Superior temporal gyrus (tissue), 1 donor: ENCODE data around the gene C1orf50.
"Not testable (repeated sequence)": the region's sequence is repeated elsewhere in the genome, so short reads cannot be mapped to it uniquely, and the experiment has no call there.

Source experiments
- DNase-seq: peaks from one replicate; pipeline ENCODE4 v3.0.0-alpha.2; 2016; ENCODE audit errors: extremely low spot score

The C1orf50 gene

GRCh38 chr1:42739753-42740700 lies 27.0 kb upstream of the C1orf50 start, which contains the start of gene CLDN19:
CLDN19 (minus strand) TSS chr1:42740236; CDS start chr1:42740063, 173 bp downstream.
- no peak for DNase-seq

GRCh38 chr1:42740851-42741580 lies 26.0 kb upstream of the C1orf50 start:
- no peak for DNase-seq

- no peak for DNase-seq
These were observed 25.3 kb upstream of the C1orf50 start for GRCh38 chr1:42741706-42742105.

GRCh38 chr1:42742141-42742540 lies 24.9 kb upstream of the C1orf50 start:
- no peak for DNase-seq

- DNase-seq, result no peak
These were observed 24.3 kb upstream of the C1orf50 start for GRCh38 chr1:42742617-42743316.

GRCh38 chr1:42743317-42744147 lies 23.5 kb upstream of the C1orf50 start:
- no peak for DNase-seq

DNA sequence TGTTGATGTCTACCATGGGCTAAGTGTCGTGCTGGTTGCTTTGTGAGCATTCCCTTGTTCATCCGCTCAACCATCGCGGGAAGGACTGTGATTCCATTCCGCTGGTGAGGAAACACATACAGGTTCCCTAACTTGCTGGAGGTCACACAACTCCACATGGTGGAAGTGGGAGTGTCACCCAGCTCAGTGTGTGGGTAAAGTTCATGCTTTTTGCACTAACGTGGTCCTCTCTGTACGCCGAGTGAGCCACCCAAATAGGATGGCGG lies 23.0 kb upstream of the C1orf50 start:
- no peak for DNase-seq

GRCh38 chr1:42745851-42746250 lies 21.2 kb upstream of the C1orf50 start:
- DNase-seq, result no peak

DNA sequence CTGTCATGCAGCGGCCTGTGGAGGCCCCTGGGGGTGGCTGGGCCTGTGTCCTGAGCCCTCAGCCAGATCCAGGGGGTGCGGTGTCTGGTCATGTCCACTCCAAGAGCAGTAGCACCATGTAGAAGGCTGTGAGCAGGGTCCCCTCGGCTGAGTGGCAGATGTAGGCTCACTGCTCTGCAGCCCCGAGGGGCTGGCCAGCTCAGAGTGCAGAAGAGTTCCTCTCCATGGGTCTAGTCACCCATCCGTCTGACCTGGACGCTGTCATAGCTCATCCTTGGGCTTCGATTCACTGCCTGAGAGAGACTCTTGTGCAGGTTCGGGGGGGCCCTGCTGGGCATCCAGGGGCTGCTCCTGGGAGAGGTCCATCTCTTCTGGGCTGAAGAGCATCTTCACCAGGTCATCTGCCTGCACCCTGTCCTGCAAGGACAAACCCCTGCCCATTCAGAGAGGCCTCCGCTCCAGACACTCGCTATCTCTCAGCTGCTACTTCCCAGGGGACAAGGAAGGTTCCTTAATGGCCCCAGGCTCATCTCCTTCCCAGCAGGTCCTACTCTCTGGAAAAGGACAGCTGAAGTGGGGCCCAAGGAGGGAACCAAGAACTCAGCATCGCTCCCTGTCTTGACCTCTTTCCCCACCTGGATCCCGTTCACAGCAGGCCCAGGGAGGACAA lies 20.5 kb upstream of the C1orf50 start:
- no peak for DNase-seq

DNA sequence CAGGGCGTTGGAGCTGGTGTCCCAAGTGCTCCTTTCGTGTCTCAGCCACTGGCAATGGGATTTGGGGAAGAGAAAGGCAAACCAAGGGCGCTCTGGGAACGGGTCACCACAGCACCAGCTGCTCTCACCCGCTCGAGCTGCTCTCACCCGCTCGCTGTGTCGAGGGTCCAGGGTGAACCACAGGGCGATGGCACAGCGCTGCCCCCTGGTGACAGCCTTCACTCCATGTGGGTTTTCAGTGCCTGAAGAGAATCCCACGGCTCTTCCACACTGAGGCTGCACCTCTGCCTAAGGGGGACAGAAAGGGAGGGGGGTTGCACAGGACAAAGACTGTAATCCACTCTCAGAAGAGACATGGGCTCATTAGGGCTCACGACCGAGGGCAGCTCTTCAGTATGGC lies 19.9 kb upstream of the C1orf50 start:
- DNase-seq, result peak; percentile 59

DNA sequence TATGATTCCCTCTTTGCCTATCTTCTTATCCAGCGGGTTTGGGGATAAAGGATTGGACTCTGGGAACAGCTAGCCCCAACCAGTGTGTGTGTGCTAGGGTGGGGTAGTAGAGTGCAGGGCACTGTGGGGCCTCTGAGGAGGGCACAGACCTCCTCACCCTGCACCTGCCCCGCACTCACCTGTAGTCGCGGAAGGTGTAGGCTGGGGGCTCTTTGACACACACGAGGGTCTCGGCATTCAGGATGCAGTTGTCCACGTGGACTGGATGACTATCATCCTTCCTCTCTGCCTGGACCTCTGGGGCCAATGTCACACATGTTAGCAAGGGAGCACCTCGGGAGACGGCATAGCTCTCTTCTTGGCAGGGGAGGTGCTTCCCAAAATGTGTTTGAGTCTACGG lies 19.0 kb upstream of the C1orf50 start:
- no peak for DNase-seq

- no peak for DNase-seq
These were observed 18.3 kb upstream of the C1orf50 start for GRCh38 chr1:42748461-42749410.

DNA sequence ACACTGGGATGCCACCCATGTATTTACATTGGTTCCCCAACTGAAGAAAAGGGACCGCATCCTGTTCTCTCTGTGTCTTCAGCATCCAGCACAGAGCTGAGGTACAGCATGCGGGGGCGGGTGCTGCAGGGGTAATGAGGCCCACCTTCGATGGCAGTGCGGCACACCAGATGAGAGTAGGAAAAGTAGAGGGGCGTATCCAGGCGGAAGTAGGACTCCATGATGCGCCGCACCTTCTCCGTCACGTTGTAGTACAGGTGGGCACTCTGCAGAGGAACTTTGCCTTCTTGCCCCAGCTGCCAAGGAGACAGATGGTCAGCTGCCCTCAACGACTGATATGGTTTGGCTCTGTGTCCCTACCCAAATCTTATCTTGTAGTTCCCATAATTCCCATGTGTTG lies 17.0 kb upstream of the C1orf50 start:
- no peak for DNase-seq

- DNase-seq, result not testable (repeated sequence)
These were observed 15.5 kb upstream of the C1orf50 start for GRCh38 chr1:42751511-42752070.

GRCh38 chr1:42752284-42752683 lies 14.8 kb upstream of the C1orf50 start:
- DNase-seq, result no peak

GRCh38 chr1:42753070-42753469 lies 14.0 kb upstream of the C1orf50 start:
- no peak for DNase-seq

DNA sequence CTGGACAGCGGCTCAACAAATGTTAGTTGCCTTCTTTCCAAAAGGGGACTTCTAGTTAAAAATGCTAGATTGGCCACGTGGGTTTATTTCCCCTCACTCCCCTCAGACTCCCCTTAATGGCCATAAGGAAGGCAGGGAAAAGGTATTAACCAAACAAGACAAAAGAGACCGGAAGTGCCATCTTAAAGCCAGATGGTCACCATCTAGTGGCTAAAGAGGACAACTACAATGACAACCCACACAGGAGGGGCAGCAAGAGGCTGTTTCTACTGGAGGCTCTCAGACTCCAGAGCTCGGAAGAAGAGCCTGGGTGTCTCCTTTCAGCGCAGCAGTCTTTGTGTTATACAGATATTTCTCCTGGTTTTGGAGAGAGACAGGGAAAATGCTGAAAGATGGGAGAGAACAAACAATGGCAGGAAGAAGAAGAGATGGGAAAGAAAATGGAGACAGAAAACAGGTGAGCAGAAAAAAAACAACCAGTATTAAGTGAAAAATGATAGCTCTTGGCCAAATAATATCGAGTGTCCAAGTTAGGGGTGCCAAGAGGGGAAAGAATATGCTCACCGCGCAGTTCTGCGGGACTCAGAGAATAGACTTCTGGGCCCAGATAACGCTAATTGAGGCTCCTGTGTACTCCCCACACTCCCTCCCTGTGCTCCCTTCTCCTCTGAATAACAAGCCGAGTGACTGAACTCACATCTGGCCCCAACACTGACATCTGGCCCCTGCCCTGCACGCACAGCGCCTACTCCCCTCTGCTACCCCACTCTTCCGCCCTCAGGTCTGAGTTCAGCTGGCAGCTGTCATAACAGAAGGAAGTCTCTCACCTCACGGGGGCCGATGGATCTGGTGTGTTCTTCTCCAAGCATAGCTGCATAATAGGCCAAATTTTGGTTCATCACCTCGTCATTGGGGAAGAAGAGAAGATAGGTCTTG lies 9.8 kb upstream of the C1orf50 start:
- DNase-seq, result peak; percentile 63

GRCh38 chr1:42757892-42758275 lies 9.2 kb upstream of the C1orf50 start:
- DNase-seq, result no peak
